Neutrophil (primary cell): ENCODE results near the gene TBL3.

Experiments
- H3K27ac ChIP-seq: fragments of 200-600 bp; sonication (generic); 2 replicates; pipeline ENCODE4 v1.5.1; 2016; ENCODE audit warnings: mild to moderate bottlenecking, moderate library complexity
- H3K27me3 ChIP-seq: fragments of 200-600 bp; sonication (generic); 2 replicates; pipeline ENCODE4 v1.6.0; 2016; ENCODE audit warnings: mild to moderate bottlenecking
- H3K36me3 ChIP-seq: fragments of 200-600 bp; sonication (generic); 2 replicates; pipeline ENCODE4 v1.5.1; 2017
- H3K4me1 ChIP-seq, 2 experiments: fragments of 200-600 bp in 1 of 2; sonication (generic) in 1 of 2; 1 replicate in 1 of 2; 2 replicates in 1 of 2; pipeline versions ENCODE4 v1.5.1 to v1.6.1; 2013 to 2016; ENCODE audit warnings: low read depth in 1 of 2, low read length in 1 of 2, mild to moderate bottlenecking in 1 of 2, moderate library complexity in 1 of 2; ENCODE audit not compliant: control insufficient read depth in 1 of 2, insufficient read depth in 1 of 2
- H3K4me3 ChIP-seq, 2 experiments: fragments of 200-600 bp in 1 of 2; sonication (generic) in 1 of 2; 1 replicate in 1 of 2; 2 replicates in 1 of 2; pipeline ENCODE4 v1.5.1; 2013 to 2016; ENCODE audit warnings: low read depth in 1 of 2, low read length in 1 of 2, mild to moderate bottlenecking in 1 of 2, moderate library complexity in 1 of 2
- H3K9me3 ChIP-seq: fragments of 200-600 bp; sonication (generic); 2 replicates; pipeline ENCODE4 v1.5.1; 2016
- CTCF ChIP-seq: fragments of 200-600 bp; sonication (generic); IDR thresholded peaks from 2 replicates; pipeline ENCODE4 v1.5.1; 2016; ENCODE audit warnings: antibody characterized with exemption

Gene TBL3

GRCh38 chr16:2026461-2027023, 54.7 kb downstream of the TBL3 start, which contains the start of gene NHERF2:
TSS of gene NHERF2 (plus strand) at chr16:2026902. CDS start at chr16:2027006, 104 bp downstream.
- Histone ChIP-seq H3K4me3 (no peak within 1 kb of the TSS), H3K36me3 (no peaks in the 10 kb centered on the region), H3K27me3 (peaks cover 87% of the 10 kb centered on the region), H3K27ac (no peak within 1 kb of the TSS), H3K9me3 (no peaks in the 10 kb centered on the region), H3K4me1 (peaks cover 10 to 22% of the 10 kb centered on the region in 2 experiments)
- no peak for TF ChIP-seq CTCF

- TF ChIP-seq CTCF, result no peak
- peaks cover 10 to 22% of the 10 kb centered on the region in 2 experiments for H3K4me1 ChIP-seq
- no peaks in the 10 kb centered on the region for H3K9me3 ChIP-seq
- no peaks in the 10 kb centered on the region for H3K36me3 ChIP-seq
- peaks cover 84% of the 10 kb centered on the region for H3K27me3 ChIP-seq
- H3K27ac ChIP-seq, result no peak overlapping the region
- H3K4me3 ChIP-seq, result no peak overlapping the region
These were observed 55.5 kb downstream of the TBL3 start for GRCh38 chr16:2027024-2028010.

- H3K36me3 ChIP-seq, result no peaks in the 10 kb centered on the region
- H3K9me3 ChIP-seq, result no peaks in the 10 kb centered on the region
- no peak for TF ChIP-seq CTCF
- H3K27ac ChIP-seq, result no peak overlapping the region
- H3K4me1 ChIP-seq, result peaks cover 5 to 17% of the 10 kb centered on the region in 2 experiments
- H3K4me3 ChIP-seq, result no peak overlapping the region
- H3K27me3 ChIP-seq, result peaks cover 84% of the 10 kb centered on the region
These were observed 56.3 kb downstream of the TBL3 start for GRCh38 chr16:2028146-2028545.

GRCh38 chr16:2028620-2029220, 56.9 kb downstream of the TBL3 start:
- no peak for TF ChIP-seq CTCF
- Histone ChIP-seq H3K9me3 (no peaks in the 10 kb centered on the region), H3K27me3 (peaks cover 84% of the 10 kb centered on the region), H3K4me1 (peaks cover under 1 to 18% of the 10 kb centered on the region in 2 experiments), H3K4me3 (no peak overlapping the region), H3K36me3 (no peaks in the 10 kb centered on the region), H3K27ac (no peak overlapping the region)

- TF ChIP-seq CTCF, result no peak
- peaks cover 0 to 20% of the 10 kb centered on the region in 2 experiments for H3K4me1 ChIP-seq
- no peak overlapping the region for H3K27ac ChIP-seq
- peaks cover 83% of the 10 kb centered on the region for H3K27me3 ChIP-seq
- H3K9me3 ChIP-seq, result no peaks in the 10 kb centered on the region
- no peak overlapping the region for H3K4me3 ChIP-seq
- no peaks in the 10 kb centered on the region for H3K36me3 ChIP-seq
These were observed 57.5 kb downstream of the TBL3 start for GRCh38 chr16:2029350-2029749.
